GM23338 (cell line): ENCODE data around the gene ZNF609. TPM values are rescaled to one million over a fixed set of nuclear protein-coding genes. Genes with fewer than 3 reads are reported as not detected.
"Not testable (repeated sequence)": the region's sequence is repeated elsewhere in the genome, so short reads cannot be mapped to it uniquely, and the experiment has no call there.

ENCODE experiments used
- ATAC-seq: fragments of 200-7000 bp; cut with Tn5 transposase; 3 replicates; pipeline ENCODE4 v1.9.1; 2020
- DNase-seq: peaks from one replicate; pipeline ENCODE4 v3.0.0-alpha.2; 2015; ENCODE audit warnings: low spot score
- H2AFZ ChIP-seq: fragments of 200-600 bp; sonication (generic); 2 replicates; pipeline ENCODE4 v1.8.0; 2016; ENCODE audit warnings: antibody characterized with exemption, mild to moderate bottlenecking, moderate library complexity
- H3F3A ChIP-seq: fragments of 200-600 bp; sonication (generic); replicated peaks from 2 replicates; pipeline ENCODE4 v1.8.0; 2017; ENCODE audit warnings: antibody characterized with exemption, mixed run types, low read depth
- H3K27ac ChIP-seq: fragments of 200-600 bp; sonication (generic); 2 replicates; pipeline ENCODE4 v1.6.1; 2016; ENCODE audit warnings: low read depth
- H3K27me3 ChIP-seq: fragments of 200-600 bp; sonication (generic); 2 replicates; pipeline ENCODE4 v1.8.0; 2016; ENCODE audit warnings: mild to moderate bottlenecking, mixed run types, moderate library complexity; ENCODE audit not compliant: insufficient read depth
- H3K36me3 ChIP-seq: fragments of 200-600 bp; sonication (generic); 2 replicates; pipeline ENCODE4 v1.8.0; 2016; ENCODE audit warnings: mild to moderate bottlenecking; ENCODE audit not compliant: insufficient read depth
- H3K4me1 ChIP-seq: fragments of 200-600 bp; sonication (generic); 2 replicates; pipeline ENCODE4 v1.8.0; 2016; ENCODE audit warnings: mild to moderate bottlenecking, moderate library complexity; ENCODE audit not compliant: insufficient read depth
- H3K4me2 ChIP-seq: fragments of 200-600 bp; sonication (generic); 2 replicates; pipeline ENCODE4 v1.7.1; 2017; ENCODE audit warnings: mixed run types
- H3K4me3 ChIP-seq: fragments of 200-600 bp; sonication (generic); 2 replicates; pipeline ENCODE4 v1.6.1; 2016; ENCODE audit warnings: mixed run types
- H3K79me2 ChIP-seq: fragments of 200-600 bp; sonication (generic); replicated peaks from 2 replicates; pipeline ENCODE4 v1.8.0; 2017; ENCODE audit warnings: mild to moderate bottlenecking; ENCODE audit not compliant: insufficient read depth
- H3K9me2 ChIP-seq: fragments of 200-600 bp; sonication (generic); 2 replicates; pipeline ENCODE4 v1.8.0; 2017; ENCODE audit not compliant: insufficient read depth
- H4K20me1 ChIP-seq: fragments of 200-600 bp; sonication (generic); replicated peaks from 2 replicates; pipeline ENCODE4 v1.8.0; 2017; ENCODE audit warnings: mild to moderate bottlenecking; ENCODE audit not compliant: insufficient read depth
- H3K27ac Mint-ChIP-seq: 2 replicates; pipeline ENCODE4 v1.8.0; 2020; ENCODE audit warnings: inconsistent platforms, mild to moderate bottlenecking, moderate library complexity, mixed read lengths
- H3K27me3 Mint-ChIP-seq: 3 replicates; pipeline ENCODE4 v1.8.0; 2022; ENCODE audit warnings: low read depth, mild to moderate bottlenecking, moderate library complexity, mixed read lengths, inconsistent platforms; ENCODE audit not compliant: insufficient read depth, poor library complexity
- H3K36me3 Mint-ChIP-seq: 3 replicates; pipeline ENCODE4 v1.8.0; 2021; ENCODE audit warnings: low read depth, mild to moderate bottlenecking, inconsistent platforms, moderate library complexity, mixed read lengths
- H3K4me1 Mint-ChIP-seq: 3 replicates; pipeline ENCODE4 v1.8.0; 2020; ENCODE audit warnings: mild to moderate bottlenecking, inconsistent platforms, mixed read lengths
- H3K4me3 Mint-ChIP-seq: 3 replicates; pipeline ENCODE4 v1.8.0; 2021; ENCODE audit warnings: moderate library complexity, mild to moderate bottlenecking, inconsistent platforms, mixed read lengths
- H3K9me3 Mint-ChIP-seq: 3 replicates; pipeline ENCODE4 v1.8.0; 2020; ENCODE audit warnings: moderate library complexity, mild to moderate bottlenecking, inconsistent platforms, mixed read lengths
- EZH2 ChIP-seq: fragments of 200-600 bp; sonication (generic); IDR thresholded peaks from one replicate; pipeline ENCODE4 v1.8.0; 2017; ENCODE audit warnings: antibody characterized with exemption, mild to moderate bottlenecking, low read depth; ENCODE audit not compliant: unreplicated experiment
- POLR2AphosphoS5 ChIP-seq: IDR thresholded peaks from 2 replicates; pipeline ENCODE4 v1.6.1; 2016; ENCODE audit warnings: antibody characterized with exemption, low read depth
- ZNF114 ChIP-seq: fragments of 250-450 bp; sonication (Bioruptor Pico); IDR thresholded peaks from 2 replicates; pipeline ENCODE4 v1.5.0; 2020; ENCODE audit warnings: mild to moderate bottlenecking, moderate library complexity
- polyA plus RNA-seq: library from polyadenylated mRNA; unstranded; fragments of >200 nt; fragmentation: Nextera tagmentation; extraction: Ambion mirVana; gene quantifications from 2 replicates; pipeline ENCODE4 v1.2.1, GENCODE V29; 2016
- total RNA-seq: library from RNA; depleted of rRNA; stranded (reverse); fragments of >200 nt; shearing (Covaris generic); gene quantifications from 2 replicates; pipeline ENCODE4 v1.2.3, GENCODE V29; 2014
- TF ChIP-seq, protein P1 (sequence below): fragments of 250-450 bp; sonication (Bioruptor Pico); IDR thresholded peaks from 2 replicates; pipeline ENCODE4 v1.5.0; 2020; ENCODE audit warnings: mild to moderate bottlenecking, moderate library complexity
- TF ChIP-seq, protein P2 (sequence below): IDR thresholded peaks from 2 replicates; pipeline ENCODE4 v1.6.1; 2016; ENCODE audit warnings: antibody characterized with exemption
- TF ChIP-seq, protein P3 (sequence below): IDR thresholded peaks from one replicate; pipeline ENCODE4 v1.6.1; 2018; ENCODE audit warnings: antibody characterized with exemption; ENCODE audit not compliant: unreplicated experiment
- TF ChIP-seq, protein P4 (sequence below), 2 experiments: fragments of 200-600 bp in 1 of 2; sonication (generic) in 1 of 2; conservative IDR thresholded peaks; 2 replicates each; pipeline versions ENCODE4 v1.5.1 to v1.6.1; 2016 to 2017; ENCODE audit warnings: antibody characterized with exemption in 2 of 2, low read depth in 2 of 2, mild to moderate bottlenecking in 2 of 2, moderate library complexity in 1 of 2

Gene ZNF609
- total and polyA plus RNA-seq, 2 experiments from 2014 or later, result 26.4 to 40.2 TPM

DNA sequence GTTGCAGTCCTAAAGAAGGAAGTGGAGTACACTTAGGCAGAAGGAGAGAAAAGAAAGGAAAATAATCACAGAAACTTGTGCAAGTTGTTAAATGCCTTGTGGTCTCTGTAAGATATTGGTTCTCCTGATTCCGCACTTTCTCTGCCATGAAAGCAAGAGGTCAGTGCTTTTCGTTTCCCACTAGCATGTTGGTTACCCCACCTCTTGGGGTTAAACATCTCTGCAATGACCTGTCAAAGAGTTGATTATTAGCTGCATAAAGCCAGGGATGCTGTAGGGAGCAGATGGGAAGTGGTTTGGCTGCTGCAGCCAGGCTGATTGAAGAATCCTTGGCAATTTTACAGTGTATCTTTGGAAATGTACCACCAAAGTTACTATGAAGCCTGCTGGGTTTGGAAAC lies 33.3 kb downstream of the ZNF609 start (continued):
- TF ChIP-seq, protein P1, sequence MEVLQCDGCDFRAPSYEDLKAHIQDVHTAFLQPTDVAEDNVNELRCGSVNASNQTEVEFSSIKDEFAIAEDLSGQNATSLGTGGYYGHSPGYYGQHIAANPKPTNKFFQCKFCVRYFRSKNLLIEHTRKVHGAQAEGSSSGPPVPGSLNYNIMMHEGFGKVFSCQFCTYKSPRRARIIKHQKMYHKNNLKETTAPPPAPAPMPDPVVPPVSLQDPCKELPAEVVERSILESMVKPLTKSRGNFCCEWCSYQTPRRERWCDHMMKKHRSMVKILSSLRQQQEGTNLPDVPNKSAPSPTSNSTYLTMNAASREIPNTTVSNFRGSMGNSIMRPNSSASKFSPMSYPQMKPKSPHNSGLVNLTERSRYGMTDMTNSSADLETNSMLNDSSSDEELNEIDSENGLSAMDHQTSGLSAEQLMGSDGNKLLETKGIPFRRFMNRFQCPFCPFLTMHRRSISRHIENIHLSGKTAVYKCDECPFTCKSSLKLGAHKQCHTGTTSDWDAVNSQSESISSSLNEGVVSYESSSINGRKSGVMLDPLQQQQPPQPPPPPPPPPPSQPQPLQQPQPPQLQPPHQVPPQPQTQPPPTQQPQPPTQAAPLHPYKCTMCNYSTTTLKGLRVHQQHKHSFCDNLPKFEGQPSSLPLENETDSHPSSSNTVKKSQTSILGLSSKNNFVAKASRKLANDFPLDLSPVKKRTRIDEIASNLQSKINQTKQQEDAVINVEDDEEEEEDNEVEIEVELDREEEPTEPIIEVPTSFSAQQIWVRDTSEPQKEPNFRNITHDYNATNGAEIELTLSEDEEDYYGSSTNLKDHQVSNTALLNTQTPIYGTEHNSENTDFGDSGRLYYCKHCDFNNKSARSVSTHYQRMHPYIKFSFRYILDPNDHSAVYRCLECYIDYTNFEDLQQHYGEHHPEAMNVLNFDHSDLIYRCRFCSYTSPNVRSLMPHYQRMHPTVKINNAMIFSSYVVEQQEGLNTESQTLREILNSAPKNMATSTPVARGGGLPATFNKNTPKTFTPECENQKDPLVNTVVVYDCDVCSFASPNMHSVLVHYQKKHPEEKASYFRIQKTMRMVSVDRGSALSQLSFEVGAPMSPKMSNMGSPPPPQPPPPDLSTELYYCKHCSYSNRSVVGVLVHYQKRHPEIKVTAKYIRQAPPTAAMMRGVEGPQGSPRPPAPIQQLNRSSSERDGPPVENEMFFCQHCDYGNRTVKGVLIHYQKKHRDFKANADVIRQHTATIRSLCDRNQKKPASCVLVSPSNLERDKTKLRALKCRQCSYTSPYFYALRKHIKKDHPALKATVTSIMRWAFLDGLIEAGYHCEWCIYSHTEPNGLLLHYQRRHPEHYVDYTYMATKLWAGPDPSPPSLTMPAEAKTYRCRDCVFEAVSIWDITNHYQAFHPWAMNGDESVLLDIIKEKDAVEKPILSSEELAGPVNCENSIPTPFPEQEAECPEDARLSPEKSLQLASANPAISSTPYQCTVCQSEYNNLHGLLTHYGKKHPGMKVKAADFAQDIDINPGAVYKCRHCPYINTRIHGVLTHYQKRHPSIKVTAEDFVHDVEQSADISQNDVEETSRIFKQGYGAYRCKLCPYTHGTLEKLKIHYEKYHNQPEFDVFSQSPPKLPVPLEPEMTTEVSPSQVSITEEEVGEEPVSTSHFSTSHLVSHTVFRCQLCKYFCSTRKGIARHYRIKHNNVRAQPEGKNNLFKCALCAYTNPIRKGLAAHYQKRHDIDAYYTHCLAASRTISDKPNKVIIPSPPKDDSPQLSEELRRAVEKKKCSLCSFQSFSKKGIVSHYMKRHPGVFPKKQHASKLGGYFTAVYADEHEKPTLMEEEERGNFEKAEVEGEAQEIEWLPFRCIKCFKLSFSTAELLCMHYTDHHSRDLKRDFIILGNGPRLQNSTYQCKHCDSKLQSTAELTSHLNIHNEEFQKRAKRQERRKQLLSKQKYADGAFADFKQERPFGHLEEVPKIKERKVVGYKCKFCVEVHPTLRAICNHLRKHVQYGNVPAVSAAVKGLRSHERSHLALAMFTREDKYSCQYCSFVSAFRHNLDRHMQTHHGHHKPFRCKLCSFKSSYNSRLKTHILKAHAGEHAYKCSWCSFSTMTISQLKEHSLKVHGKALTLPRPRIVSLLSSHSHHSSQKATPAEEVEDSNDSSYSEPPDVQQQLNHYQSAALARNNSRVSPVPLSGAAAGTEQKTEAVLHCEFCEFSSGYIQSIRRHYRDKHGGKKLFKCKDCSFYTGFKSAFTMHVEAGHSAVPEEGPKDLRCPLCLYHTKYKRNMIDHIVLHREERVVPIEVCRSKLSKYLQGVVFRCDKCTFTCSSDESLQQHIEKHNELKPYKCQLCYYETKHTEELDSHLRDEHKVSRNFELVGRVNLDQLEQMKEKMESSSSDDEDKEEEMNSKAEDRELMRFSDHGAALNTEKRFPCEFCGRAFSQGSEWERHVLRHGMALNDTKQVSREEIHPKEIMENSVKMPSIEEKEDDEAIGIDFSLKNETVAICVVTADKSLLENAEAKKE, result no peak
- no peak for TF ChIP-seq POLR2AphosphoS5
- no peak for TF ChIP-seq ZNF114 (CRISPR knock-in tag)
- TF ChIP-seq EZH2, result no peak
- TF ChIP-seq, protein P2, sequence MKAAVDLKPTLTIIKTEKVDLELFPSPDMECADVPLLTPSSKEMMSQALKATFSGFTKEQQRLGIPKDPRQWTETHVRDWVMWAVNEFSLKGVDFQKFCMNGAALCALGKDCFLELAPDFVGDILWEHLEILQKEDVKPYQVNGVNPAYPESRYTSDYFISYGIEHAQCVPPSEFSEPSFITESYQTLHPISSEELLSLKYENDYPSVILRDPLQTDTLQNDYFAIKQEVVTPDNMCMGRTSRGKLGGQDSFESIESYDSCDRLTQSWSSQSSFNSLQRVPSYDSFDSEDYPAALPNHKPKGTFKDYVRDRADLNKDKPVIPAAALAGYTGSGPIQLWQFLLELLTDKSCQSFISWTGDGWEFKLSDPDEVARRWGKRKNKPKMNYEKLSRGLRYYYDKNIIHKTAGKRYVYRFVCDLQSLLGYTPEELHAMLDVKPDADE, result no peak
- TF ChIP-seq, protein P3, sequence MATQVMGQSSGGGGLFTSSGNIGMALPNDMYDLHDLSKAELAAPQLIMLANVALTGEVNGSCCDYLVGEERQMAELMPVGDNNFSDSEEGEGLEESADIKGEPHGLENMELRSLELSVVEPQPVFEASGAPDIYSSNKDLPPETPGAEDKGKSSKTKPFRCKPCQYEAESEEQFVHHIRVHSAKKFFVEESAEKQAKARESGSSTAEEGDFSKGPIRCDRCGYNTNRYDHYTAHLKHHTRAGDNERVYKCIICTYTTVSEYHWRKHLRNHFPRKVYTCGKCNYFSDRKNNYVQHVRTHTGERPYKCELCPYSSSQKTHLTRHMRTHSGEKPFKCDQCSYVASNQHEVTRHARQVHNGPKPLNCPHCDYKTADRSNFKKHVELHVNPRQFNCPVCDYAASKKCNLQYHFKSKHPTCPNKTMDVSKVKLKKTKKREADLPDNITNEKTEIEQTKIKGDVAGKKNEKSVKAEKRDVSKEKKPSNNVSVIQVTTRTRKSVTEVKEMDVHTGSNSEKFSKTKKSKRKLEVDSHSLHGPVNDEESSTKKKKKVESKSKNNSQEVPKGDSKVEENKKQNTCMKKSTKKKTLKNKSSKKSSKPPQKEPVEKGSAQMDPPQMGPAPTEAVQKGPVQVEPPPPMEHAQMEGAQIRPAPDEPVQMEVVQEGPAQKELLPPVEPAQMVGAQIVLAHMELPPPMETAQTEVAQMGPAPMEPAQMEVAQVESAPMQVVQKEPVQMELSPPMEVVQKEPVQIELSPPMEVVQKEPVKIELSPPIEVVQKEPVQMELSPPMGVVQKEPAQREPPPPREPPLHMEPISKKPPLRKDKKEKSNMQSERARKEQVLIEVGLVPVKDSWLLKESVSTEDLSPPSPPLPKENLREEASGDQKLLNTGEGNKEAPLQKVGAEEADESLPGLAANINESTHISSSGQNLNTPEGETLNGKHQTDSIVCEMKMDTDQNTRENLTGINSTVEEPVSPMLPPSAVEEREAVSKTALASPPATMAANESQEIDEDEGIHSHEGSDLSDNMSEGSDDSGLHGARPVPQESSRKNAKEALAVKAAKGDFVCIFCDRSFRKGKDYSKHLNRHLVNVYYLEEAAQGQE, result no peak
- TF ChIP-seq, protein P4, sequence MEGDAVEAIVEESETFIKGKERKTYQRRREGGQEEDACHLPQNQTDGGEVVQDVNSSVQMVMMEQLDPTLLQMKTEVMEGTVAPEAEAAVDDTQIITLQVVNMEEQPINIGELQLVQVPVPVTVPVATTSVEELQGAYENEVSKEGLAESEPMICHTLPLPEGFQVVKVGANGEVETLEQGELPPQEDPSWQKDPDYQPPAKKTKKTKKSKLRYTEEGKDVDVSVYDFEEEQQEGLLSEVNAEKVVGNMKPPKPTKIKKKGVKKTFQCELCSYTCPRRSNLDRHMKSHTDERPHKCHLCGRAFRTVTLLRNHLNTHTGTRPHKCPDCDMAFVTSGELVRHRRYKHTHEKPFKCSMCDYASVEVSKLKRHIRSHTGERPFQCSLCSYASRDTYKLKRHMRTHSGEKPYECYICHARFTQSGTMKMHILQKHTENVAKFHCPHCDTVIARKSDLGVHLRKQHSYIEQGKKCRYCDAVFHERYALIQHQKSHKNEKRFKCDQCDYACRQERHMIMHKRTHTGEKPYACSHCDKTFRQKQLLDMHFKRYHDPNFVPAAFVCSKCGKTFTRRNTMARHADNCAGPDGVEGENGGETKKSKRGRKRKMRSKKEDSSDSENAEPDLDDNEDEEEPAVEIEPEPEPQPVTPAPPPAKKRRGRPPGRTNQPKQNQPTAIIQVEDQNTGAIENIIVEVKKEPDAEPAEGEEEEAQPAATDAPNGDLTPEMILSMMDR (conservative IDR thresholded peaks at IDR 0.05; ENCODE audit: low read depth in 2 of 2), result no peak

DNA sequence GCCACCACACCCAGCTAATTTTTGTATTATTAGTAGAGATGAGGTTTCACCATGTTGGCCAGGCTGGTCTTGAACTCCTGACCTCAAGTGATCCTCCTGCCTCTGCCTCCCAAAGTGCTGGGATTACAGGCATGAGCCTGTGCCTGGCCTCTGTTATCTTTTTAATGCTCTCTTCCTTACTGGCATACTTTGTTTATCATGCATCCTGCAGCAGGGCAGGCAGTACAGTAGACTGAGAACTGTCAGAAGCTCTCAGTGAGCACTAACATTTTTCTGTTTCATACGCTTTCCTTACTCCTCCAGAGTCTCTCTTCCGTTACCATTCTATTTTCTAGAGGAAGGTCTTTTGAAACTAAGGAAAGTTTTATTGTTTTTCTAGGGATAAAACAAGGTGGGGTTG lies 35.6 kb downstream of the ZNF609 start:
- H3K79me2 ChIP-seq, result peaks cover 94% of the 10 kb centered on the region
- H3K9me2 ChIP-seq, H3K36me3 ChIP-seq, H3K4me2 ChIP-seq, DNase-seq, H3K4me3 ChIP-seq, ATAC-seq, H3K27me3 Mint-ChIP-seq, H3K9me3 Mint-ChIP-seq, H3K4me3 Mint-ChIP-seq, H3F3A ChIP-seq, H3K27ac ChIP-seq, H3K4me1 Mint-ChIP-seq, H3K4me1 ChIP-seq, H3K27ac Mint-ChIP-seq, H3K27me3 ChIP-seq, H2AFZ ChIP-seq: not testable (repeated sequence)
- peaks cover 62% of the 10 kb centered on the region for H4K20me1 ChIP-seq
- H3K36me3 Mint-ChIP-seq, result peaks cover 22% of the 10 kb centered on the region
